IPS-NIHi11 (cell line): ENCODE data around the gene SELPLG.
"Not testable (repeated sequence)": the region's sequence is repeated elsewhere in the genome, so short reads cannot be mapped to it uniquely, and the experiment has no call there.

Source experiments
- DNase-seq: peaks from one replicate; pipeline ENCODE4 v3.0.0; 2012; ENCODE audit warnings: mixed read lengths, low spot score

The SELPLG gene

GRCh38 chr12:108655812-108656175 is 22.1 kb upstream of the SELPLG start:
- not testable (repeated sequence) for DNase-seq

GRCh38 chr12:108654622-108655021 is 20.9 kb upstream of the SELPLG start:
- not testable (repeated sequence) for DNase-seq

- DNase-seq, result no peak
Observed at GRCh38 chr12:108653922-108654321, 20.2 kb upstream of the SELPLG start.

GRCh38 chr12:108653082-108653516 is 19.4 kb upstream of the SELPLG start:
- DNase-seq, result no peak

- DNase-seq, result no peak
Observed at GRCh38 chr12:108650083-108650482, 16.4 kb upstream of the SELPLG start.

GRCh38 chr12:108649669-108650068 is 16.0 kb upstream of the SELPLG start:
- no peak for DNase-seq

GRCh38 chr12:108649126-108649525 is 15.4 kb upstream of the SELPLG start:
- no peak for DNase-seq

- DNase-seq, result no peak
Observed at GRCh38 chr12:108648371-108648770, 14.7 kb upstream of the SELPLG start.

- DNase-seq, result no peak
Observed at GRCh38 chr12:108647585-108648287, 14.0 kb upstream of the SELPLG start.

GRCh38 chr12:108646600-108647579 is 13.2 kb upstream of the SELPLG start:
- no peak for DNase-seq

GRCh38 chr12:108645686-108646599 is 12.2 kb upstream of the SELPLG start:
- DNase-seq, result no peak

- no peak for DNase-seq
Observed at GRCh38 chr12:108644811-108645120, 11.1 kb upstream of the SELPLG start.

- no peak for DNase-seq
Observed at GRCh38 chr12:108643941-108644810, 10.5 kb upstream of the SELPLG start.

GRCh38 chr12:108642899-108643654 is 9.4 kb upstream of the SELPLG start:
- no peak for DNase-seq

- no peak for DNase-seq
Observed at GRCh38 chr12:108642269-108642870, 8.7 kb upstream of the SELPLG start.

- no peak for DNase-seq
Observed at GRCh38 chr12:108641446-108642268, 8.0 kb upstream of the SELPLG start.

- DNase-seq, result no peak
Observed at GRCh38 chr12:108640802-108641445, 7.2 kb upstream of the SELPLG start.

GRCh38 chr12:108638997-108639822 is 5.5 kb upstream of the SELPLG start:
- no peak for DNase-seq
